Neutrophil (primary cell): ENCODE results near the gene RBPJ.

Experiments
- H3K27ac ChIP-seq: fragments of 200-600 bp; sonication (generic); 2 replicates; pipeline ENCODE4 v1.5.1; 2016; ENCODE audit warnings: mild to moderate bottlenecking, moderate library complexity
- H3K27me3 ChIP-seq: fragments of 200-600 bp; sonication (generic); 2 replicates; pipeline ENCODE4 v1.6.0; 2016; ENCODE audit warnings: mild to moderate bottlenecking
- H3K36me3 ChIP-seq: fragments of 200-600 bp; sonication (generic); 2 replicates; pipeline ENCODE4 v1.5.1; 2017
- H3K4me1 ChIP-seq, 2 experiments: fragments of 200-600 bp in 1 of 2; sonication (generic) in 1 of 2; 1 replicate in 1 of 2; 2 replicates in 1 of 2; pipeline versions ENCODE4 v1.5.1 to v1.6.1; 2013 to 2016; ENCODE audit warnings: low read depth in 1 of 2, low read length in 1 of 2, mild to moderate bottlenecking in 1 of 2, moderate library complexity in 1 of 2; ENCODE audit not compliant: control insufficient read depth in 1 of 2, insufficient read depth in 1 of 2
- H3K4me3 ChIP-seq, 2 experiments: fragments of 200-600 bp in 1 of 2; sonication (generic) in 1 of 2; 1 replicate in 1 of 2; 2 replicates in 1 of 2; pipeline ENCODE4 v1.5.1; 2013 to 2016; ENCODE audit warnings: low read depth in 1 of 2, low read length in 1 of 2, mild to moderate bottlenecking in 1 of 2, moderate library complexity in 1 of 2
- H3K9me3 ChIP-seq: fragments of 200-600 bp; sonication (generic); 2 replicates; pipeline ENCODE4 v1.5.1; 2016
- TF ChIP-seq, protein P1 (sequence below): fragments of 200-600 bp; sonication (generic); IDR thresholded peaks from 2 replicates; pipeline ENCODE4 v1.5.1; 2016; ENCODE audit warnings: antibody characterized with exemption

RBPJ gene

DNA sequence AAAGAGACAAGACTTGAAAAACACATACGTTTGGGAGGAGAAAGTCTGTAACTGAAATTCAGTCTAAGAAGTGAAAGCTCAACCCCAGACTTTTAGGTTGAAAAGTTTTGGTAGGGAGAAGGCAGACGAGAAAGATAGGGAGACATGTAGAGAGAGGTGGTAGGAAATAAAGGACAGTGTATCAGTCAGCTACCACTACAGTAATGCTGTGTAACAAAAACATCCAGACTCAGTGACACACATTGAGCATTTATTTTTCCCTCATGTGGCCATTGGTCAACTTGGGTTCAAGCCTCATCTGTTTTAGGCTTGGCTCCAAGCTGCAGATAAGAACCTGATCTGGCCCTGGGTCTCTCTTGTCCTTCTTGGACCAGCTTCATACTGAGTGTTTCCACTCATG lies 142.6 kb downstream of the RBPJ start:
- Histone ChIP-seq H3K4me3 (no peak overlapping the region), H3K9me3 (no peaks in the 10 kb centered on the region), H3K27me3 (peaks cover 2% of the 10 kb centered on the region), H3K4me1 (peaks cover 0 to 3% of the 10 kb centered on the region in 2 experiments), H3K36me3 (no peaks in the 10 kb centered on the region), H3K27ac (no peak overlapping the region)
- TF ChIP-seq, protein P1, sequence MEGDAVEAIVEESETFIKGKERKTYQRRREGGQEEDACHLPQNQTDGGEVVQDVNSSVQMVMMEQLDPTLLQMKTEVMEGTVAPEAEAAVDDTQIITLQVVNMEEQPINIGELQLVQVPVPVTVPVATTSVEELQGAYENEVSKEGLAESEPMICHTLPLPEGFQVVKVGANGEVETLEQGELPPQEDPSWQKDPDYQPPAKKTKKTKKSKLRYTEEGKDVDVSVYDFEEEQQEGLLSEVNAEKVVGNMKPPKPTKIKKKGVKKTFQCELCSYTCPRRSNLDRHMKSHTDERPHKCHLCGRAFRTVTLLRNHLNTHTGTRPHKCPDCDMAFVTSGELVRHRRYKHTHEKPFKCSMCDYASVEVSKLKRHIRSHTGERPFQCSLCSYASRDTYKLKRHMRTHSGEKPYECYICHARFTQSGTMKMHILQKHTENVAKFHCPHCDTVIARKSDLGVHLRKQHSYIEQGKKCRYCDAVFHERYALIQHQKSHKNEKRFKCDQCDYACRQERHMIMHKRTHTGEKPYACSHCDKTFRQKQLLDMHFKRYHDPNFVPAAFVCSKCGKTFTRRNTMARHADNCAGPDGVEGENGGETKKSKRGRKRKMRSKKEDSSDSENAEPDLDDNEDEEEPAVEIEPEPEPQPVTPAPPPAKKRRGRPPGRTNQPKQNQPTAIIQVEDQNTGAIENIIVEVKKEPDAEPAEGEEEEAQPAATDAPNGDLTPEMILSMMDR: no peak

DNA sequence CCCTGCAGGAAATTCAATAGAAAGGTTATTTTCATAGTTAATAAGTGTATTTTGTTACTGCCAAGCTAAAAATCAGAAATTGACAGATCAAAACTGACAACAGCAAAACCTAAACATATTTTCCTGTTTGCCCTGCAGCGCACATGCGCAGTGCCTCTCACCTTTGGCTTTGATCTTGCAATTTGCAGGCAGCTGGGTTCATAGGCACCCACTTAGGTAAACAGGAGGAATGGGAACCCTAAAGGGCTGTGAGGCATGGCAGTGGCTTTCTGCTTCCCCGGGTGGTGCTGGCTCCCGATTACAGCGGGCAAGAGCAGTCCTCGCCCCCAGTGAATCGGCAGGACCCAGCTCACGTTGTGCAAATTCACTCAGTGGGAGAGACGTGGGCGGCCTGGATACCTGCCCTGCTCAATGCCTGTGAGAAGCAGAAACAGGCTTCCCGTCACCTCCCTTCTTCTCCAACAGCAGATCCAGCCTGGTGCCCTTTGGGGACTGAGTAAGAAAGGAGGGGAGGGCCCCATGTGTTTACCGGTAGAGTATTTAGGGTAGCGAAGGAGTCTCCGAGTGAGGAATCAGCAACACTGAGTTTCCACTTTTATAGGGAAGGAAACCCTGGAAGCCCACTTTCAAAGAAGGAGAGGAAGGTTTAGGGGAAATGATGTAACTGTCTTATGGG lies 143.7 kb downstream of the RBPJ start:
- TF ChIP-seq, protein P1: no peak
- Histone ChIP-seq H3K4me1 (no peaks in the 10 kb centered on the region), H3K27ac (no peak overlapping the region), H3K9me3 (no peaks in the 10 kb centered on the region), H3K36me3 (no peaks in the 10 kb centered on the region), H3K27me3 (no peaks in the 10 kb centered on the region), H3K4me3 (no peak overlapping the region)

DNA sequence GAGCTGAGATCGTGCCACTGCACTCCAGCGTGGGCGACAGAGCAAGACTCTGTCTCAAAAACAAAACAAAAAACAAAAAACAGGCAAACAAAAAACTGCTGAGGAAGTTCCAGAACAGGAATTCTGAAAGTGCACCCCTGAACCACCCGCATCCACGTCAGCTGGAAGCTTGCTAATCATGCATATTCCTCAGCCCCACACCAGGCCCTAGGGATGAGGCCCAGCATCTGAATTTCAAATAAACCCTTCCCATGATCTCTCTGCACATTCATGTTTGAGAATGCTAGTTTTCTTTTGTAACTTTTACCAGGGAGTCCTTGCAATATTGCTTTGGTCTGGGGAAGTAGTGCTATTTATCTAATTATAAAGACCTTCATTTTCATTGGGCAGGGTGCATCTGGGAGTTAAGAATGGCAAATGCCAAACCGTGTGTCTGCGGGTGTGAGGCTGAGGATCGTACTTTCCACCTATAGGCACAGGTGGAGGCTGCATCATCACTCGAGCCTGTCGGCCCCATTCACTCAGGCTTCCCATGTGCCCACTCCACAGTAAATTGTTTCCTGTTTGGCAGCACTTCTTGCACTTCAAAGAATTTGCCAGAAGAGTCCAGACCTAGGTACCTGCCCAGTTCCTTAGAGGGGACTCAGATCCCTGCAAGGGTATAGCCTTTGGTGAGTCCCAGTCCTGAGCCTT lies 145.9 kb downstream of the RBPJ start:
- TF ChIP-seq, protein P1: no peak
- Histone ChIP-seq H3K27me3 (no peaks in the 10 kb centered on the region), H3K36me3 (no peaks in the 10 kb centered on the region), H3K4me1 (no peaks in the 10 kb centered on the region), H3K9me3 (no peaks in the 10 kb centered on the region), H3K27ac (no peak overlapping the region), H3K4me3 (no peak overlapping the region)

DNA sequence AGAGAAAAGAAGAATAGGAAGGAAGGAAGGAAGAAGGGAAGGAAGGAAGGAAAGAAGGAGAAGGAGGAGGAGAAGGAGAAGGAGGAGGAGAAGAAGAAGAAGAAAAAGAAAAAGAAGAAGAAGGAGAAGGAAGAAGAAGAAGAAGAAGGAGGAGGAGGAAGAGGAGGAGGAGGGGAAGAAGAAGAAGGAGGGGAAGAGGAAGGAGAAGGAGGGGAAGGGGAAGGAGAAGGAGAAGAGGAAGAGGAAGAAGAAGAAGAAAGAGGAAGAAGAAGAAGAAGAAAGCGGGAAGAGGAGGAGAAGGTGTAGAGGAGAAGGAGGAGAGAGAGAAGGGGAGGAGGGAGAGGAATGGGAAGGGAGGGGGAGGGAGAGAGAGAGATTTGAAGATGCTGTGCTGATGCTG lies 146.9 kb downstream of the RBPJ start:
- H3K36me3 ChIP-seq: no peaks in the 10 kb centered on the region
- TF ChIP-seq, protein P1: no peak
- no peaks in the 10 kb centered on the region for H3K4me1 ChIP-seq
- H3K27ac ChIP-seq: no peak overlapping the region
- no peaks in the 10 kb centered on the region for H3K9me3 ChIP-seq
- H3K27me3 ChIP-seq: no peaks in the 10 kb centered on the region
- no peak overlapping the region for H3K4me3 ChIP-seq

DNA sequence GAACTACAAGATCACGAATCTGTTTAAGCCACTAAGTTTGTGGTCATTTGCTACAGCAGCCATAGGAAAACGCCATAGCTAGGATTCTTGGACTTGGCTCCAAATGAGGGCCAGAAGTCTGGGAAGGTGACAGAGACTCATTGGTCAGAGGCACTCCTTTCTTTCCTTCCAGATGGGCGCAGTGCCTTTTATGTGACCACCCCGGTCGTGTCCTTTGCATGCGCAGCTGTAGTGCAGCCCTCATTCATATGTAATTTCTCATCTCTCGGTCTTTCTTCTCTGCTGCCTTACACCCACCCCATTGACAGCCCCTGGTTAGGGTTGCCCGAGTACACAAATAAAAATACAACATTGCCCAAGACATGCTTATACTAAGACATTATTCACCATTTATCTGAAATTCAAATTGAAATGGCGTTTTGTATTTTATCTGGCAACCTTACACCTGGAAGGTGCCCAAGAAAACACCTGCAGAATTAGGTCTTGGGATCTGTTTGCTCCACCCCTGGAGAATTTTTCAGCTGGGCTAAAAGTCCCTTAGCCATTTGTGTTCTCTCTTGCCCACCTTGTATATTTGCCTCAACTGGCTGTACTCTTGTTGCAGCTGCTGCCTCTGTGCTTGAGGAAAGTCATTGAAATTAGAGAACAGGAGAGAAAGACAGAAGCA lies 147.6 kb downstream of the RBPJ start:
- H3K4me3 ChIP-seq: no peak overlapping the region
- H3K4me1 ChIP-seq: no peaks in the 10 kb centered on the region
- no peaks in the 10 kb centered on the region for H3K27me3 ChIP-seq
- TF ChIP-seq, protein P1: no peak
- no peaks in the 10 kb centered on the region for H3K36me3 ChIP-seq
- no peak overlapping the region for H3K27ac ChIP-seq
- no peaks in the 10 kb centered on the region for H3K9me3 ChIP-seq
